Type B pancreatic cell (in vitro differentiated cells): Measurements from ENCODE around the gene DMRT3. TPM values are rescaled to one million over a fixed set of nuclear protein-coding genes. Genes with fewer than 3 reads are reported as not detected.

Experiments
- DNase-seq: peaks from one replicate; pipeline ENCODE4 v3.0.0; 2021; ENCODE audit warnings: mixed read lengths; ENCODE audit not compliant: unreplicated experiment; ENCODE audit errors: extremely low spot score
- H3K27ac Mint-ChIP-seq: 2 replicates; pipeline ENCODE4 v1.8.0; 2021; ENCODE audit warnings: mild to moderate bottlenecking, mixed read lengths
- H3K27me3 Mint-ChIP-seq: 2 replicates; pipeline ENCODE4 v1.8.0; 2021; ENCODE audit warnings: mixed read lengths
- H3K36me3 Mint-ChIP-seq: 2 replicates; pipeline ENCODE4 v1.8.0; 2021; ENCODE audit warnings: mixed read lengths
- H3K4me1 Mint-ChIP-seq: one replicate; pipeline ENCODE4 v1.8.0; 2021; ENCODE audit warnings: mixed read lengths; ENCODE audit not compliant: unreplicated experiment
- H3K4me3 Mint-ChIP-seq: 2 replicates; pipeline ENCODE4 v1.8.0; 2021; ENCODE audit warnings: mild to moderate bottlenecking, mixed read lengths
- H3K9me3 Mint-ChIP-seq: 2 replicates; pipeline ENCODE4 v1.8.0; 2021; ENCODE audit warnings: mixed read lengths
- CTCF ChIP-seq: fragments of 200-600 bp; sonication (generic); conservative IDR thresholded peaks from 2 replicates; pipeline ENCODE4 v1.5.0; 2021; ENCODE audit warnings: antibody characterized with exemption, mild to moderate bottlenecking
- total RNA-seq: library from RNA; stranded (reverse); gene quantifications from 2 replicates; pipeline ENCODE4 v1.2.1, GENCODE V29; 2021; ENCODE audit warnings: low replicate concordance

Gene DMRT3
- total RNA-seq, 1 donor from 2014 or later = 0.80 TPM

GRCh38 chr9:976943-977837 is 735 bp downstream of the DMRT3 start:
- TF ChIP-seq CTCF = no peak

DNA sequence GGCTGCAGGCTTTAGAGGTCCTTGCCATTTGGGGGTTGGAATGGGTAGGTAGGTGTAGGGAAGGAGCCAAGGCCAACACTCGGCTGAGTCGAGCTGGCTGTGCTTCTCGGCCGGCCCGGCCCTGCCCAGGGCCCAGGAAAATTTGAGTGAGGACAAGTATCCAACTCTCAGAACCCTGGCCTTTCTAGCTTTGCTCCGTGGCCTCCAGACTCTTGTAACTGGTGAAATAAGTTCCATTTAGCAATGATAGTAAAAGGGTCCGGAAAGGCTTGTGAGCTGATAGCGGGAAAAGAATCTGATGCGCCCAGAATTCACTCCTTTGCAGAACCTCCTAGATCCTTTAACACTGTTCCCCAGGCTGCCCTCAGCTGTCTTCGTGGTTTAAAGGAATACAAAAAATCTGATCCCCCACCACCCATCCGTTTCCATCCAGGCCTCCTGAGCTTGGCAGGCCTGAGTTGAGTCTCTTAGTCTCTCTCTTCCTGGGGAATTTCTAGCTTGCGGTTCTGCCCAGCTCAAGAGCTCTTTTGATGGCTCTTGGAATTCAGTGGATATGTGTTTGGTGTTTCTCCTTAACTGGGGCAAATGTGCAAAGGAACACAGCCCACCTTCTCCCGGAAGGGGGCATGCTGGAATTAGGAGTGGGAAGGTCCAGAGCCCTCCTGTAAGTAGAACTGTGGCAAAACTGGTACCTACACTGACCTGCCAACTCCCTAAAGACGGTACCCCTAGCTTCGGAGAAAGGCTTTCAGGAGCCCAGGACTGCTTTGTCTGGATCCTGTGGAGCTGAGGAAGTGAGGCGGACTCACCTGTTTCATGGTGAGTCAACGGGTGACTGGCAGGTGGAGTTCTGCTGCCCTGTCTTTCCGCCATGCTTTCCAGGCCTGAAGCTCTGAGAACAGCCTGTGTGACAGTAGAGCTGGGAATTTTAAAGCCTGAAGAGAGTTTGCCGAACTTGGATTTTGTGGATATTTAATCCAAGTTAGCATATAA is 1.7 kb downstream of the DMRT3 start:
- no peak for TF ChIP-seq CTCF
- peak overlapping the region; percentile 76 for H3K4me3 Mint-ChIP-seq
- no peaks in the 10 kb centered on the region for H3K36me3 Mint-ChIP-seq
- peaks cover 90% of the 10 kb centered on the region for H3K27me3 Mint-ChIP-seq
- no peaks in the 10 kb centered on the region for H3K9me3 Mint-ChIP-seq
- H3K27ac Mint-ChIP-seq = peak overlapping the region; percentile 72
- peaks cover 13% of the 10 kb centered on the region for H3K4me1 Mint-ChIP-seq
- no peak for DNase-seq

More at GRCh38 chr9:976943-977837, 735 bp downstream of the DMRT3 start:
- no peak for DNase-seq
- no peaks in the 10 kb centered on the region for H3K36me3 Mint-ChIP-seq
- H3K9me3 Mint-ChIP-seq = no peaks in the 10 kb centered on the region
- peak overlapping the region; percentile 52 for H3K4me3 Mint-ChIP-seq
- peaks cover 13% of the 10 kb centered on the region for H3K4me1 Mint-ChIP-seq
- H3K27ac Mint-ChIP-seq = no peak overlapping the region
- peaks cover 90% of the 10 kb centered on the region for H3K27me3 Mint-ChIP-seq

- peaks cover 90% of the 10 kb centered on the region for H3K27me3 Mint-ChIP-seq
- no peaks in the 10 kb centered on the region for H3K9me3 Mint-ChIP-seq
- TF ChIP-seq CTCF = no peak
- peak overlapping the region; percentile 11 for H3K4me3 Mint-ChIP-seq
- no peaks in the 10 kb centered on the region for H3K36me3 Mint-ChIP-seq
- DNase-seq = no peak
- H3K27ac Mint-ChIP-seq = no peak overlapping the region
- peaks cover 8% of the 10 kb centered on the region for H3K4me1 Mint-ChIP-seq
Observed at GRCh38 chr9:979983-980382, 3.5 kb downstream of the DMRT3 start.

DNA sequence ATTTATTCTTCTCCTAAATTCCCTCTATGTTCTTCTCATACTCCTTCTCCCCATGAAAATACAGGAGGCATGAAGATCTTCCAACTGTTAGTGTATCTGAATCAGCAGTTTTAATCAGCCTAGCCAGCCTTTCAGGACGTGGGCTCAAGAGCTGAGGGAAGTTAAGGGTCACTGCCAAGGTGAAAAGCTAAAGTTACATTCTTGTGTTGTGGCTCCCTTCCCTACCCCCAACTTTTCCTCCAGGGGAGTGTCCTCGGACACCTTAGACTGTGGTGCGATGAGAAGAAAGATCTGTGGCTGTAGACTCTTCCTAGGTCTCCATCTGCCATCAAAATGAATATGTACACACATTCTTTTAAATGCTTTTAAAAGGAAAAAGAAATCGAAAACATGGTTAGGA is 4.2 kb downstream of the DMRT3 start:
- no peak for TF ChIP-seq CTCF
- Mint-ChIP-seq H3K27ac (no peak overlapping the region), H3K27me3 (peaks cover 88% of the 10 kb centered on the region), H3K9me3 (no peaks in the 10 kb centered on the region), H3K4me1 (peaks cover 5% of the 10 kb centered on the region), H3K36me3 (no peaks in the 10 kb centered on the region), H3K4me3 (no peak overlapping the region)
- no peak for DNase-seq

GRCh38 chr9:981491-981898 is 5.0 kb downstream of the DMRT3 start:
- no peak overlapping the region for H3K4me3 Mint-ChIP-seq
- H3K4me1 Mint-ChIP-seq = no peaks in the 10 kb centered on the region
- no peaks in the 10 kb centered on the region for H3K36me3 Mint-ChIP-seq
- no peaks in the 10 kb centered on the region for H3K9me3 Mint-ChIP-seq
- TF ChIP-seq CTCF = peak; percentile 51
- no peak overlapping the region for H3K27ac Mint-ChIP-seq
- no peak for DNase-seq
- peaks cover 91% of the 10 kb centered on the region for H3K27me3 Mint-ChIP-seq
